Jurkat, Clone E6-1 (cell line): Measurements from ENCODE around the gene ADAMTS16.

Experiments
- DNase-seq: peaks from one replicate; pipeline ENCODE4 v3.0.0-alpha.2; 2011; ENCODE audit warnings: low read depth, low spot score
- H3K4me3 ChIP-seq: 2 replicates; pipeline ENCODE4 v1.5.1; 2011; ENCODE audit warnings: mild to moderate bottlenecking, low read length, control low read depth, moderate library complexity

Gene ADAMTS16

DNA sequence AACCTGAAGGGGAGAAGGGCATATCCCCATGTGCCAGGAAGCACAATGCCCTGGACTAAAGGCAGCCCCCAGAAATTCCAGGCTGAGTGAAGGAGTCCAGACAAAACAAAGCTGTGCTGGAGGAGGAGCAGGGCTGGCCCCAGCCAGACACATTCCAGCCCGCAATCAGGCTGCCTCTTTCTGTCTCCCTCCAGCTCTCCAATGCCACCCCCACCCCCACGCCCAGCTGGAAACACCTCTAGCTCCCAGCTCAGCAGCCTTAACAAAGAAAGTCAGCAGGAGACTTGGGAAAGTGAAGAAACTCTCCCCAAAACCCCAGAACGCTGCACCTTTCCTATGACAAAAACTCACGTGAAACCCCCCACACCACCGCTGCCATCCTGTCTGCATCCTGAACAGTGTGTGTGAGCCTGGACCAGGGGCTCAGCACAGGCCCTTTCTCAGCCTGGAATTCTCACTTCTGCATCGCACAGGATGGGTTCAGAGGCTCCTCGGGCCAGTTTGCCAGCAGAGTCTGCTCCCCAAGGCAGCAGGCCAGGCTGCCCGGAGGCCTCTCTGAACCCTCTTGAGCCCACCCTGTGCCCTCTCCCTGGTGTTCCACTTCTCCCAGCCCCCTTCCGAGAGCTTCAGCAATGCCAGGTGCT lies 186.1 kb downstream of the ADAMTS16 start:
- DNase-seq = no peak
- H3K4me3 ChIP-seq = no peak overlapping the region

DNA sequence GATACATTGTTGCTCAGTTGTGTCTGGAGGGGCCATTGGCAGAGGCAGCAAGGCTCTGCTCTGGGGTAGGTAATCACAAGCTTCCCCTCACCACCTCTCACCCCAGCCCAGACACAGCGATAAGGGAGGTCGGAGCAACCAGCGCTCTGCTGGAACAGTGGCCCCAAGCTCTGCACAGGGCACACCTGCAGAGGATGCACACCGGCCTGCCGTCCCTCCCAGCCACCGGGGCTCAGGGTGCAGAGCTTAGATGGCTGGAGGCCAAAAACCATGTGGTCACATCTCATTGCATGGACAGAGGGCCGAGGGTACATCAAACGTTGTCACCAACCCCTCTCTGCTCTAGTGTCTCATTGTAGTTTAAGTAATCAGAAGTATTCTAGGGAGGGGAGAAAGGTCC lies 187.0 kb downstream of the ADAMTS16 start:
- no peak for DNase-seq
- no peak overlapping the region for H3K4me3 ChIP-seq

DNA sequence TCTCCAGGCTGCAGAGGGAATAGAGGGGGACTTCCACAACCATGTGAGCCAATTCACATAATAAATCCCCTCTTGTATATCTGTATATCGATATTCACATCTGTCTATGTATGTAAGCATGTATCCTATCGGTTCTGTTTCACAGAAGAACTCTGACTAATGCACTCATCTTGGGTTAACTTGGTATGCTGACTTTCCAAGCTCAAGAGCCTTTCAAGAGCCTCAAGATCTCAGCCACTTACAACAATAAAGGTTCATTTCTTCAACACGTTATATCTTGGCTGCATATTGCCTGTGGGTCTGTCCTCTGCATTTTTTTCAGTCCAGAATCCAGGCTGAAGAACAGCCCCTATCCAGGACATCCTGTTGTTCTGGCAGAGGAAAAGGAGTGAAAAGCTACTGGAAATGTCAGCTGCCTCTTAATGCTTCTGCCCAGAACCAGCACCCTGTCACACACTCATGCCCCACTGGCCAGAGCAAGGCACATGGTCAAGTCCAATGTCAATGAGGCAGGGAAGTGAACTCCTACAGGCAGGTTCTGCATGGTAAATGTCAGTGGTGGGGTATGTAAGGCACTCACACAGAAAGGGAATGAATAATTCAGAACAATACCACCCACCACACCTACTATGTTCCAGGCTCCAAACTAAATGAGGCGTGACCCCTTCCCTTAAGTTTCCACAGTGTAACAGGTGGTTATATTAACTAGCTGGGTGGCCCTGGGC lies 190.8 kb downstream of the ADAMTS16 start:
- H3K4me3 ChIP-seq = no peak overlapping the region
- DNase-seq = no peak

DNA sequence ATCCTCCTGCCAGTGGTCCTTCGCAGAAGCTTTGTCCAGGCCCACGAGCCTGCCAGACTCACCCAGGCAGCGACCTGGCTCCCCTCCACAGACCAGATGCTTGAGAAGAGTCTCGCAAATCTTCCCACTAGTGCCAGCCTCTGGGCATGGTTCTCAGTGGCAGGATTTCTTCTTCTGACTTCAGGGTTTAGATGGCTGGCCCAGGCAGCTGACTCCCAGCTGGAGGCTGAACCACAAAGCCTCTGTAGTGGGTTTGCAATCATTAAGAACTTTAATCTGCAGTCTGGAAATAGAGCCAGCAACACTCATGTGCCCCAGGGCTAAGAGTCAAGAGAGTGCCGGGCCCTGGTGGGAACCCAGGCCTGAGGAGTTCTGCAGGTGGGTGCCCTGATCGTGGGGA lies 191.7 kb downstream of the ADAMTS16 start:
- no peak overlapping the region for H3K4me3 ChIP-seq
- DNase-seq = peak; percentile 12

DNA sequence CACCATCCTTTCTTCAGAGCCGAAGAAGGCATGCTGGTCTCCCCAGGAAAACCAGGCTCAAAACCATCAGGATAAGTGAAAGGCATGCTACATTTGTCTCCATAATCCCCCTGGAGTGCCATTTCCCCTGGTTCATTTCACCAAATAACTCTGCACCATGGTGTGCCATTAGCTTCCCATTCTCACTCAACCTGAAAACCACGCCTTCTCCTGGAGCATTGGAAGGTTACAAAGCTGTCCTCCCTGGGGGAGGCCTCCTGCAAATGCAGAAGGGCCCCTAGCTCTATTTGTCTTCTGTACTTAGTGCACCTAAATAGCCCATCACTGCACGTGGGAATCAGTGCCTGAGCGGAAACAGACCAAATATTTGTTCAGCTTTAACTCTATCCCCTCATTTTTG lies 192.2 kb downstream of the ADAMTS16 start:
- no peak for DNase-seq
- no peak overlapping the region for H3K4me3 ChIP-seq

DNA sequence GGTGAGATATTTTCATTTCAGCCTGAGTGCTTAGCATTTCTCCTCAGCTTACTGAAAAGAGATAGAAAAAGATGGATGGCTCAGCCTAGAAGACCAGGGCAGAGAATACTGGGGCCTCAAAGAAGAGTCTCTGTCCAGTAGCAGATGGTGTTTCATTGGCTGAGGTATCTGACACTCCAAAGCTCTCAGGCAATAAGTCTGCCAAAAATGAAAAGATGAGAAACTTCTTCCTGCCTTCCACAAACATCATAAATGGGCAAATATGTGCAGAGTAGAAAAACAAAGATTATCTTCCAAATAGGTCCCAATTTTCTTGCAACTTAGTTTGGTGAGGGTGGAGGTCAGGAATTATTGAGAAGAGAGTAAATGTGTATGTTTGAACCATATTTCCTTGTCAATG lies 195.0 kb downstream of the ADAMTS16 start:
- no peak overlapping the region for H3K4me3 ChIP-seq
- no peak for DNase-seq

DNA sequence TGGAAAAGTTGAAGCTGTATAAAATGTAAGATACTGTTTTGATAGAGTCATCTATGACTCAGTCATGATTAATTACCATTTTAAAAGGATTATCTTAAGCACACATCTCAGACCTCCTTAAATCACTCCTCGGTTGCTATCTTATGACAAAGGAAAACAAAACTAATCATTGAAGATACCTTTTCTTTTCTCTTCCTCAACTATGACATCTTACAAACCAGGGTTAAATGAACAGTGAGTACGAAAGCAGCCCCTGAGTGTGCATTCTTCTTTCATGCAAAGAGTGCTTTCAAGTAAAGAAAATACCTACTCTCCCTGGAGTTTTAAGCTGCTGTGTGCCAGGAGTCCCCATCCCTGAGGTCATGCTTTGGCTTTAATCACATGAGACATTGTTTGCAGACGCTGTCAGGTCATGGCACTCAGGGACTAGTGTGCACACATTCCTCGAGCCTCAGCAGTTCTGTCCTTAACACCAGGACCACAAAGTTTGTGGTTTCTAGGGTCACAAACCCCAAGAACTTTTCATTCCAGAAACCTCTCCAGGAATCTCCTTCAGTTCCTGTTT lies 195.7 kb downstream of the ADAMTS16 start:
- no peak overlapping the region for H3K4me3 ChIP-seq
- DNase-seq = no peak

DNA sequence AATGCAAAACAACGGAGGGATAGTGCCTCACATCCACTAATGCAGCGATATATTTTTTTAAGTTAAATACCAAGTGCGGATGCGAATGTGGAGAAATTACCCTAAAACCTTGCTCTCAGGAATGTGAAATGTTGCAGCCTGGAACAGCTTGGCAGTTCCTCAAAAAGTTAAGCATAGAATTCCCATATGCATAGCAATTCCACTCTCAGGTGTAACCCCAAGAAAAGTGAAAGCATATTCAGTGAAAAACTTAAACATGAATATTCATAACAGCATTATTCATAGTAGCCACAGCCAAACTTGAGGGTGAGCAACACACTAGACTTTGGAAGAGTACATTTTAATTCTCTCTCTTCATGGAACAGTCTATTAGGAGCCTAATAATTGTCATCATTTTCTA lies 199.1 kb downstream of the ADAMTS16 start:
- H3K4me3 ChIP-seq = no peak overlapping the region
- DNase-seq = no peak

DNA sequence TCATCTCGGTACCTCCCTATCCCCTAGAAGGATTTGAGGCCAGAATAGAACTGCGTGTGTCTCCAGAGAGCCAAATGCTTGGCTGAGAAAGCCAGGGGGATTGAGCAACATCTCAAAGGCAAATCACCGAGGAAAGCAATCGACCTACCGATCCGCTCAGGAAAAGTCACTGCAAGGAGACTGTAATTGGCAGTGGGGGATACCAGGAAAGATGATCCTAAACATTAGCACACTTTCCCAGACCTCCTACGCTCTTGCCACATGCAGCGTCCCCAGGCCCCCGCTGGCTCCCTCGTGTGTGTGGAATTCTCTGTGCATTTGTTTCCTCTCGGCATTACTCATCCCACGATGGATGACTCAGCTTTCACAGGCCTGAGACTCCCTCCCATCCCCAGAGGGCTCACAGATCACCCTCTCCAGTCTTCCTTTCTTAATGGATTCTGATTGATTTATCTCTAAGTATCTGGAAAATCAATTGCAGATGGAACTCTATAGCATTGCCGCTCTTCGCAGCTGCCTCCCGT lies 200.1 kb downstream of the ADAMTS16 start:
- DNase-seq = no peak
- no peak overlapping the region for H3K4me3 ChIP-seq

DNA sequence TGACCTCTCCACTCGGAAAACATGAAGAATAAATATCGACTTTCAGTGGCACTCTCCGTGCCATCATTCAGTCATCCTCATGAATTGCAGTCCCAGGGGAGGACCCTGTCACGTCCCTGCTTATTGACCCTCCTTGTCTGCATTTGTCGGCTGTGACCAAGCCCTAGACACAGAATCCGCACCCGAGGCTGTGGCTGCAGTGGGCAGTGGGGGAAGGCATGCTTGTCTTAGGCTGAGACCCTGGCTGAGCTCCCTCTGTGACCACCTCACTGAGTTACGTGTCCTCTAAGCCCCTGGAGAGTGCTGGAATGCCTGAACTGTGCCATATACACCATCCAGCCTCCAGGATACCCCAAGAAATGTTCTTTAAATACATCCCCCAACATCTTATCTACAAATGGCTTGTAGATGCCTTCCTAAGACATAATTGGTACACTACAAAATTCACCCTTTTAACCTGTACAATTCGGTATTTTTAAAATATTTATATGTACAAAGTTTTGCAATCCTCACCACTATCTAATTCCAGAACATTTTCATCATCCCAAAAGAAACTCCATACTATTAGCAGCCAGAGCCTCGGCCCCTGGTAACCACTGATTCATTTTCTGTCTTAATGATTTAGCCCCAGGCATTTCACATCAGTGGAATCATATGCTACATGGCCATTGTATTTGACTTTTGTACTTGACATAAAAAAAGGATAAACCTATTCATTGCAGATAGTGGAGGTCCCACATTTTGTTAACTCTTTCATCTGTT lies 201.6 kb downstream of the ADAMTS16 start:
- H3K4me3 ChIP-seq = no peak overlapping the region

DNA sequence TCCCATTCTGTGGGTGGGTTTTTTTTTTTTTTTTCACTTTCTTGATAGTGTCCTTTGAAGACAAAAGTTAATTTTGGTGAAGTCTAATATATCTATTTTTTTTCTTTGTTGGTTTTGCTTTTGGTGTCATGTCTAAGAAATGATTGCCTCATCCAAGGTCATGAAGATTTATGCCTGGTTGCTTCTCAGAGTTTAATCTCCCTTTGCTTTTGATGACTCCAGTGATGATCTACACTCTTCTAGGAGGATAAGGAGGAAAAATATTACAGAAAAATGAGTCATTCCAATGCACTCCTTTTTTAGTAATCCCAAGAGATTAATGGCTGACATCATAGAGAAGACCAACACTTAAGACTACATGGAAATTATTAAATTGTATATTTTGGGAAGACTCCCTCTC lies 202.7 kb downstream of the ADAMTS16 start:
- H3K4me3 ChIP-seq = no peak overlapping the region
- DNase-seq = no peak

More for the DNA sequence above, 201.6 kb downstream of the ADAMTS16 start:
- no peak for DNase-seq

DNA sequence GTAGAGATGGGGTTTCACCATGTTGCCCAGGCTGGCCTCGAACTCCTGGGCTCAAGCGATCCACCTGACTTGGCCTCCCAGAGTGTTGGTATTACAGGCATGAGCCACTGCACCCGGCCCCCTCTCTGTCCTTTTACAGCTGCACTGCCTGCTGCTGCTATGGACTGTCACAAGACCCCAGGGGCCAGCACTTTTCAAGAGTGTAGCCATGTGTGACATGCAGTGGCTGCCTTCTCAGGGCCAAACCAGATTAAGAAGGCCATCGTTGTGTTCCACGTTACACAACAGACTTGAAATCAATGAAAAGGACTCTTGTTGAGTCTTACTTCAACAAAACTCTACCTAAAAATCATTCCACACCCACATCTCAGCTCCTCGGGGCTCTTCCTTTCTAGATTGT lies 203.4 kb downstream of the ADAMTS16 start:
- no peak for DNase-seq
- no peak overlapping the region for H3K4me3 ChIP-seq

DNA sequence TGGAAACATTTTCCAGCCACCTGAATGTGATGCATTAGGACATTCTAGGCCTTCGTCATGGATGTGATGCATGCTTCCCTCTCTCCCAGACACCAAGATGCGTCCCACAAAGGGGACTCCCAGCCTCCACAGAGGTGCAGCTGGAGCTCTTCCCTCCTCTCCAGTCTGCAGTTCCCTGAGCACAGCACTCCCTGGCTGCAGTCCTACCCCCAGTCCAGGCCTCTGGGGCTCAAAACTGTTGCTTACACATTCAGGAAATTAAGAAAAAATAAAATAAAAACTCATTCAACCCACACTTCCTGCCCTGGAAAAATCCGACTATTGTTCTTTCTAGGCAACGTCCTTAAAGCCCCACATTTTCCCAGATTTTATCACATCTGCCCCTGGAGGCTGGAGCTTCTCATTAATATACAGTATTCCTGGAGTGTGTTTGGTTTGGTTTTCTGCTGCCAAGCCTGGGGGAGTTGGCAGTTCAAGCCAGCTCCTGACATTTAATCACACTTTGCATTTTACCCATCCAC lies 204.0 kb downstream of the ADAMTS16 start:
- no peak overlapping the region for H3K4me3 ChIP-seq
- DNase-seq = no peak

DNA sequence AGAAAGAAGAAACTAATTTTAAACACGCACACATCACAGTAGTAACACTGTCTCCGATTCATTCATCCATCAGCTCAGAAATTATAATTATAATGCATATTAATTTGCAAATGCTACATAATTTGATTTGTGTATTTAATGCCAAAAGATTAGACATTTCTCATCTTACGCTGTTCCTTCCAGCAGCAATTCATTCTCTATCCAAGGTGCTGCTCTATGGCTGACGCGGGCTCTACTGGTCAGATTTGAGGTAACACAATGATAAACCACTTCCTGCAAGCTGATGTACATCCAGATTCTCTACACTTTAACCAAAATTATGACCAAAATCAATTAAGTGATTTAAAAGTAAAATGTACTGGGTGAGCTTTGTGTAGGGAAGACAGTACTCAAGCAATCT lies 204.5 kb downstream of the ADAMTS16 start:
- no peak overlapping the region for H3K4me3 ChIP-seq
- DNase-seq = no peak

DNA sequence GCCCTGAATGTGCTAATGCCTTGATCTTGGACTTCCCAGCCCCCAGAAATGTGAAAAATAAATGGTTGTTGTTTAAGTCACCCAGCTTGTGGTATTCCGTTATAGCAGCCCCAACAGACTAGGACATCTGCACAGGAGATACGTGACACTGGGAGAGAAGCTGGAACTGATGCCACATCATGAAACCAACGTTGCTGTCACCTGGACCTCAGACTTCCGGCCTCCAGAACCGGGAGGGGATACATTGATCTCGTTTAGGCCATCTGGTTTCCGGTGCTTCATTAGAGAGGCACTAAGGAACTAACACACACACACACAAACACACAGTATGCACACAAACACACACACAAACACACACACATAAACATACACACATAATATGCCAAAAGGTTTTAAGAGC lies 207.3 kb downstream of the ADAMTS16 start:
- H3K4me3 ChIP-seq = no peak overlapping the region
- DNase-seq = peak; percentile 26

DNA sequence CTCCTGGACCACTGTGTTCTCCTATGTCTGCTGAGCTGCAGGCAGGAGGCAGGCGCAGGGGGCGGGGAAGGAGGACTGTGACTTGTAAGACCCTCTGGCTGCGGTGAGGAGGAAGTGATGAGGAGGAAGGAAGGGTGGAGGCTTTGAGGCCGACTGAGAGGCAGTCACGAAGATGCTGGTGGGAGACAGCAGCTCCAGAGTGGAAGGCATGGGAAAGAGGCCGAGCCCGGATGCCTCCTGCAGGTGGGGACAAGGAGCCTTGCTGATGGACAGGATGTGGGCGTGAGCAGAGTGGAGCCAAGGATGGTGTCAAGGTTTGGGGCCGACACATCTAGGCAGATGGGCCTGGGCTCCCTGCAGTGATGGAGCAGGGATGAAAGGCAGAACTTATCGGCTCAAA lies 208.0 kb downstream of the ADAMTS16 start:
- peak overlapping the region; percentile 10 for H3K4me3 ChIP-seq
- DNase-seq = peak; percentile 37

DNA sequence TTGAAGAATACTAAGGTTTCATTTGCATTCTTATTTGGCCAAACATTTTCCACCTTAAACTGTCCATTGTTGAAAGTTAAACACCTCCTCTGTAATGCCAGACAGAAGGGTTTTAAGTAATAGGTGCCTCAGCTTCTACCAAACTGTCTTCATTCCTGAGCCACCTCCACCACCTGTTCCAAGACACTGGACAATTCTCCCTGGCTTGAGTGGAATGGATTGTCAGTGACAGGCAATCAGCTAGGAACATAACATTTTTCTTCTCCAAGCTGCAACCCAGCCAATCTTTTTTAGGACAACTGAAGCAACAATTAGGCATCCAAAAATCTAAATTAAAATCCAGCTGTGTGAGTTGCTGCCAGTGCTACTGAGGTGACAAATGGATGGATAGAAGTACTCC lies 208.4 kb downstream of the ADAMTS16 start:
- H3K4me3 ChIP-seq = no peak overlapping the region; the same call in 1 of the 2 replicates
- no peak for DNase-seq

DNA sequence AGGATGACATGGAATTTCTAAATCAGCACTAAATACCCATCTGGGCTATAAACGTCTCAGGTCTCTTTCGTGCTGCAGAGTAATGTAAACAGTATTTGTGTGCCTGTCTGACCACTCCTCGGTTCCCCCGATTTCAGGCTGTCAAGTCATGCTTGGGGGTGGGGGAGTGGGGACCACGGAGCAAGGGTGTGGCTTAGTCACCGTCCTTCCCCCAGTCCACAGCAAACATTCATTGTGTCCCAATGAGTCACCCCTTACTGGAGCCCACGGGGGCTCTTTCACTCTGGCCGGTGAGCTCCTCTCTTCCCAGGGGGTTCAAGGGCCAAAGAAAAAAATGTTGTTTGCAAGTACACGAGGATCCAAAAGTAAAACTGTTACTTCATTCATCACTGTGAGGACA lies 210.0 kb downstream of the ADAMTS16 start:
- no peak for DNase-seq
- H3K4me3 ChIP-seq = no peak overlapping the region

DNA sequence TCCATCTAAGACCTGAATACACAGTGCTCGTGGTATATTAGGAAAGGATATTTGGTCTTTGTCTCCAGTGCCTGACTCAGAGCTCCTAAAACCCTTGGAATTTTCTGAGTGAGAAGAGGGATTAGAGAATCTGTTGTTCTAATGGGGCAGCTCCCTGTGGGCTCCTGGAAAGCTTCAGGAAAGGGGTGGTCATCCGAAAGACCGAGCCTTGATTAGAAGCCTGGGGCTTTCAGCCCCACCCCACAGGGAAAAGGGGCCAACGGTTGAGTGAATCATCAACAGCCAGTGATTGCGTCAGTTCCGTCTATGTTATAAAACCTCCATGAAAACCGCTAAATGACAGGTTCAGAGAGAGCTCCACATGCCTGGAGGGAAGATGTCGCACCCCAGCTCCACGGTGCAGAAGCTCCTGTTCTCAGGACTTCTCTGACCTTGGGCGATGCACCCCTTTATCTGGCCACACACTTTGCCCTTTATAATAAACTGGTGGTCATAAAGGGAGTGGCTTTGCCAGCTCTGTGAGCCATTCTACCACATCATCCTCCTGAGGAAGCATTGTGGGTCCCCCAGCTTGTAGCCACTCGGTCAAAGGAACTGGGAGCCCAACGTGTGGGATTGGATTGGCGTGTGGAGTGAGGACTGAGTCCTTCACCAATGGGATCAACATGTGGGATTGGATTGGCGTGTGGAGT lies 211.3 kb downstream of the ADAMTS16 start:
- H3K4me3 ChIP-seq = no peak overlapping the region
- DNase-seq = no peak
